AG09309 (cell line): ENCODE measurements around the gene NDFIP1.

Experiments used
- DNase-seq: peaks from one replicate; pipeline ENCODE4 v3.0.0-alpha.2; 2010; ENCODE audit warnings: low read depth
- H3K4me3 ChIP-seq: 2 replicates; pipeline ENCODE4 v1.5.1; 2011; ENCODE audit warnings: mild to moderate bottlenecking, low read depth, low read length, moderate library complexity; ENCODE audit not compliant: control insufficient read depth
- TF ChIP-seq, protein P1 (sequence below): IDR thresholded peaks from 2 replicates; pipeline ENCODE4 v1.5.1; 2011; ENCODE audit warnings: mild to moderate bottlenecking, low read depth, low read length, inconsistent platforms; ENCODE audit not compliant: insufficient read depth, control insufficient read depth; ENCODE audit errors: missing control alignments

Gene NDFIP1

DNA sequence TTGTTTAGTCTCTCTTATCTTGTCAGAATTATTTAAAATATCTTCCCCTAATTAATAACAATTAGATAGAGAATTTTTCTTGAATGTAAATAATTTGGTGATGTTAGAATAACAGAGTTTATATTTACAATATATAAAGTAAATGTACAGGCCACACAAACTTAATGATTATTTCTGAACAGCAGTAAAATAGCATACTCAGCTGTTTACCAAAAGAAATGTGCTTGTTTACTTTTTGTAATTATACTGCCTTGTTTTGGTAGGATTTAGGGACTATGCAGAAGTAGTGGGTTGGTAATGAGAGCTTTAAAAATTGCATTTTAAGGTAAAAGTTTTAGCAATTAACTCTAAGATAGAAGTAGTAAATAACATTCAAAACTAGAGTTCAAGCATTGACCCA is 17.4 kb downstream of the NDFIP1 start:
- DNase-seq: no peak
- TF ChIP-seq, protein P1, sequence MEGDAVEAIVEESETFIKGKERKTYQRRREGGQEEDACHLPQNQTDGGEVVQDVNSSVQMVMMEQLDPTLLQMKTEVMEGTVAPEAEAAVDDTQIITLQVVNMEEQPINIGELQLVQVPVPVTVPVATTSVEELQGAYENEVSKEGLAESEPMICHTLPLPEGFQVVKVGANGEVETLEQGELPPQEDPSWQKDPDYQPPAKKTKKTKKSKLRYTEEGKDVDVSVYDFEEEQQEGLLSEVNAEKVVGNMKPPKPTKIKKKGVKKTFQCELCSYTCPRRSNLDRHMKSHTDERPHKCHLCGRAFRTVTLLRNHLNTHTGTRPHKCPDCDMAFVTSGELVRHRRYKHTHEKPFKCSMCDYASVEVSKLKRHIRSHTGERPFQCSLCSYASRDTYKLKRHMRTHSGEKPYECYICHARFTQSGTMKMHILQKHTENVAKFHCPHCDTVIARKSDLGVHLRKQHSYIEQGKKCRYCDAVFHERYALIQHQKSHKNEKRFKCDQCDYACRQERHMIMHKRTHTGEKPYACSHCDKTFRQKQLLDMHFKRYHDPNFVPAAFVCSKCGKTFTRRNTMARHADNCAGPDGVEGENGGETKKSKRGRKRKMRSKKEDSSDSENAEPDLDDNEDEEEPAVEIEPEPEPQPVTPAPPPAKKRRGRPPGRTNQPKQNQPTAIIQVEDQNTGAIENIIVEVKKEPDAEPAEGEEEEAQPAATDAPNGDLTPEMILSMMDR: no peak
- no peak overlapping the region for H3K4me3 ChIP-seq

DNA sequence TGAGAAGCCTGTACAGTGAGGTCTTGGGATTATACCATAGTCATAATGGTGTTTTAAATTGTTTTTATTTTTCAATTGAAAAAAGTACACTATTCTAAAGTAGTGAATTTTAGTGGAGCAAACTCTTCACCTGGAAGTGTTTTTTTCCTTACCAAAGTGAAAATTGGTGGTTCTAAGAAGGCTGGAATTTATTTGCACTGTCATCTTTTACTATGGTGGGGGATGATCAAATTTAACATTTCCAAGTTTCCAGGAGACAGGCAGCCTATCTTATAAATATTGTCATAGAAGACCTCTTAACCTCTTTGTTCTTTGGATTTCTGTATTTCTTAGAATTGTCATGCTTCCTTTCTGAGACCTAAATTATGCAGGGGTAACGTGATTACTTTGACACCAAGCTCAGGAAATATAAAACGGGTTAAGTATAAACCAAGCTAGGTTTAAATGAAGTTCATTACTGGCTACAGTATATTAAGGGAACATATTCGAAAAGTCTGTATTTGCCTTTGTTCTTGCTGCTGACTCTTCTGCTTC is 20.2 kb downstream of the NDFIP1 start:
- no peak overlapping the region for H3K4me3 ChIP-seq
- no peak for DNase-seq
- TF ChIP-seq, protein P1: no peak

DNA sequence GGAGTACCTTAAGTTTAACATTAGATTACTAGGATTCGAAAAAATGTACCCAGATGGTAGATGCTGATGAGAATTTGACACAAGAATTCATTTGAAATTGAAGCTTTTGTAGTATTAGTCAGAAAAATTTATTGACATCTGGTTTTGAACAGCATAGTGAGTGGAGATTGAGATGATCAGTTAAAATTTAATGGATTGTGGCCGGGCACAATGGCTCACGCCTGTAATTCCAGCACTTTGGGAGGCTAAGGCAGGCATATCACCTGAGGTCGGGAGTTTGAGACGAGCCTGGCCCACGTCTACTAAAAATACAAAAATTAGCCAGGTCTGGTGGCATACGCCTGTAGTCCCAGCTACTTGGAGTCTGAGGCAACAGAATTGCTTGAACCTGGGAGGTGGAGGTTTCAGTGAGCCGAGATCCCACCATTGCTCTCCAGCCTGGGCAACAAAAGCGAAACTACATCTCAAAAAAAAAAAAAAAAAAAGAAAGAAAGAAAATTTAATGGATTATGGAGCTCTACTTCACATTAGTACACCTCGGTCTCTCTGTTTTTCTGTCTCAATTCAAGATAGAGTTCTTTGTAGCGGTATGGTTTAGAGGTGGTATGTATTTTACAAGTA is 21.0 kb downstream of the NDFIP1 start:
- H3K4me3 ChIP-seq: peak overlapping the region; percentile 39
- TF ChIP-seq, protein P1: no peak
- no peak for DNase-seq

DNA sequence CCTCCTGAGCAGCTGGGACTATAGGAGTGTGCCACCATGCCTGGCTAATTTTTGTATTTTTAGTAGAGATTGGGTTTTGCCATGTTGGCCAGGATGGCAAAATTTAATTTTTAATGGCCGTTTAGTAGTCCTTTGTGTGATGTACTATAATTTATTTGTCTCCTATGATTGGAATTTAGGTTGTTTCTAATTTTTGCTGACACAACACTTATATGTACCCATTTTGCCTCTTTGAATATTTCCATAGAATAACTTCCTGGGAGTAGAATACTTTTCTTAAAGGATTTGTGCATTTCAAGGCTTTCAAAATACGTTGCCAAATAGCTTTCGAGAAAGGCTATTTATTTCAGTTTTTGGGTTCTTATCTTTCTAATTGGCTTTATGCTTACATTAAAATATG is 22.8 kb downstream of the NDFIP1 start:
- TF ChIP-seq, protein P1: no peak
- DNase-seq: no peak
- H3K4me3 ChIP-seq: no peak overlapping the region

DNA sequence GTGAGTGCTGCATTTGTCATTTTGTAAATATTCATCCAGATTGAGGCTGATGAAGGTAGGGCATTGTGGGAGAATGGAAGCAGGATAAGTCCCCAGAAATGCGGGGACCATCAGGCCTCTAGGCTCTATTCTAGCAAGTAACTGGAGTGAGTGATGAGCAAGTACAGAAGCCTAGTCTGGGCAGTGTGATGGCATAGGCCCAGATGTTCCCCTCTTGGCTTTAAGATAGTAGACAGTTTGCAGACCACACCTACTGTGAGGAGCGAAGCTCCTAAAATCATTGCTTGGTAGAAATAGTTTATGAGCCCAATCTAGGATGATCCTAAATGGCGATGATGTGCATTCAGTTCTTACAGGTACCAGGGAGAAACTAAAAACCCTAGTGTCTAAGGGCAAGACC is 24.3 kb downstream of the NDFIP1 start:
- TF ChIP-seq, protein P1: no peak
- DNase-seq: no peak
- no peak overlapping the region for H3K4me3 ChIP-seq

DNA sequence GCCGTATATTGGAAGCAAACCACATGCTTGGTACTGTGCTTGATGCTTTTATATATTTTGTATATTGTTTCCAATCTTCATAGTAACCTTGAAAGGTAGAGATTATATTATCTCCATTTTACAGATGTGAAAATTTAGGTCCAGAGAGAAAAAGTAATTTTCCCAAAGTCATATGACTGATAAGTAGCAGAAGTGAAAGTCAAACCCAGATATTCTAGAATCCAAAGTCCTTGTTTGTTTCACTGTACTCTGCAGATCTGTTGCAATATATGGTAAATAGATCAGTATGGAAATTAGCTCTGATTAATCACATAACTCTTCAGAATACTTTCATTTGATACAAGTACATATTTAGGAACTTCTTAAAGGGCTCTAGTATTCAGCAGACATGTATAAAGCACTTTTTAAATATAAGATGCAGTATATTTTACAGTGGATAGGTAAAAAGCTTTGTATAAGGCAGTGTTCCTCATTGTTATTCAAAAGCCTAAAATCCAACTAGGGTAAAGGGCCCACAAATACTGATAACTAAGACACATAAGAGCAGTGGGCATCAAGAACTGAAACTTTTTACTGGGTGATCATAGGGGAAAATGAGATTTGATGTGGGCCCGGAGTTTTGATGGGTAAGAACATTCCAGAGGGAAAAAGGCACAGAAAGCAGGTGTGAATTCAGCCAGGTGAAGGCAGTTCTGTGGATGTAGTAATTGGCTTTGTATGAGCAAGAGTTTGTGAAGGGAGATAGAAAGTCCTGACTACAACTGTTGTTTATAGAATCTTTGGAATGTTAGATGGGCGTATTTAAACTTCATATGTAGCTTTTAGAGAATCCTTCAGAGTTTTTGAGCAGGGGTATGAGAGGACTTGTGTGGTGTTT is 25.0 kb downstream of the NDFIP1 start:
- TF ChIP-seq, protein P1: no peak
- H3K4me3 ChIP-seq: no peak overlapping the region
- DNase-seq: no peak
